NB4 (cell line): ENCODE data around the gene MT1H.

ENCODE experiments used
- MYC ChIP-seq: IDR thresholded peaks from 2 replicates; pipeline ENCODE4 v1.6.1; 2011; ENCODE audit warnings: low read depth, low read length
- POLR2A ChIP-seq: IDR thresholded peaks from 2 replicates; pipeline ENCODE4 v1.6.1; 2011; ENCODE audit warnings: mild to moderate bottlenecking; ENCODE audit not compliant: insufficient read length; ENCODE audit errors: extremely low read depth
- TF ChIP-seq, protein P1 (sequence below): IDR thresholded peaks from one replicate; pipeline ENCODE4 v1.5.1; 2012; ENCODE audit warnings: low read depth, low read length
- TF ChIP-seq, protein P2 (sequence below): IDR thresholded peaks from 2 replicates; pipeline ENCODE4 v1.6.1; 2011; ENCODE audit warnings: low read depth, low read length

DNA sequence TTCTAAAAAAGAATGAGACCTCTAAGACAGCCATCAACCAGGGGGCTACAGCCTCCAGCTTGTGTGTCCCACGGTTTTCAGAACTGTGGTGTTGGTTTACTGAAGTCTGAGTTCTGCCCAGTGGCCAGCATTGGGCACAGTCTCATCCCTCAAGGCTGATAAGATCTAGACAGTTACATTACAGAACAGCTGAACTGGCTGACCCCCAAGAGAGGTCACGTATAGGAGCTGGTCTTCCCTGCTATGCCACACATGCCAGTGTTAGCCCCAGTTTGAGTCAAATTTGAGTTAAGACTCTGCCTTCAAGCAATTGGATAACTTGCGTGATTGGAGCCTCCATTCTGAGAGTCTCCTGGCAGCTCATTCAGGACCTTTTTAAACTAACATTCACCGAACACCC, 45.5 kb downstream of the MT1H start:
- TF ChIP-seq, protein P1, sequence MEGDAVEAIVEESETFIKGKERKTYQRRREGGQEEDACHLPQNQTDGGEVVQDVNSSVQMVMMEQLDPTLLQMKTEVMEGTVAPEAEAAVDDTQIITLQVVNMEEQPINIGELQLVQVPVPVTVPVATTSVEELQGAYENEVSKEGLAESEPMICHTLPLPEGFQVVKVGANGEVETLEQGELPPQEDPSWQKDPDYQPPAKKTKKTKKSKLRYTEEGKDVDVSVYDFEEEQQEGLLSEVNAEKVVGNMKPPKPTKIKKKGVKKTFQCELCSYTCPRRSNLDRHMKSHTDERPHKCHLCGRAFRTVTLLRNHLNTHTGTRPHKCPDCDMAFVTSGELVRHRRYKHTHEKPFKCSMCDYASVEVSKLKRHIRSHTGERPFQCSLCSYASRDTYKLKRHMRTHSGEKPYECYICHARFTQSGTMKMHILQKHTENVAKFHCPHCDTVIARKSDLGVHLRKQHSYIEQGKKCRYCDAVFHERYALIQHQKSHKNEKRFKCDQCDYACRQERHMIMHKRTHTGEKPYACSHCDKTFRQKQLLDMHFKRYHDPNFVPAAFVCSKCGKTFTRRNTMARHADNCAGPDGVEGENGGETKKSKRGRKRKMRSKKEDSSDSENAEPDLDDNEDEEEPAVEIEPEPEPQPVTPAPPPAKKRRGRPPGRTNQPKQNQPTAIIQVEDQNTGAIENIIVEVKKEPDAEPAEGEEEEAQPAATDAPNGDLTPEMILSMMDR: no peak
- TF ChIP-seq POLR2A: no peak
- TF ChIP-seq, protein P2, sequence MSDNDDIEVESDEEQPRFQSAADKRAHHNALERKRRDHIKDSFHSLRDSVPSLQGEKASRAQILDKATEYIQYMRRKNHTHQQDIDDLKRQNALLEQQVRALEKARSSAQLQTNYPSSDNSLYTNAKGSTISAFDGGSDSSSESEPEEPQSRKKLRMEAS: no peak
- TF ChIP-seq MYC: no peak
